K562 (cell line): Measurements from ENCODE around the gene MDC1. TPM values are rescaled to one million over a fixed set of nuclear protein-coding genes. Genes with fewer than 3 reads are reported as not detected.

Source experiments
- ARID1B ChIP-seq: fragments of 450-650 bp; IDR thresholded peaks from 2 replicates; pipeline ENCODE4 v1.6.1; 2016; ENCODE audit warnings: antibody characterized with exemption, mild to moderate bottlenecking, inconsistent platforms
- CBX3 ChIP-seq, 2 experiments: IDR thresholded peaks; 1 replicate in 1 of 2; 2 replicates in 1 of 2; pipeline ENCODE4 v1.6.1; 2012; ENCODE audit warnings: inconsistent platforms in 2 of 2, low read length in 2 of 2, borderline replicate concordance in 1 of 2, control low read depth in 1 of 2
- FOXJ3 ChIP-seq: sonication (generic); formaldehyde crosslinking; IDR thresholded peaks from 2 replicates; pipeline ENCODE4 v1.4.0; 2020; ENCODE audit warnings: mild to moderate bottlenecking, missing genetic modification reagents
- HDGF ChIP-seq: fragments of 450-650 bp; IDR thresholded peaks from 2 replicates; pipeline ENCODE4 v1.6.1; 2016
- NFRKB ChIP-seq: fragments of 450-650 bp; IDR thresholded peaks from 2 replicates; pipeline ENCODE4 v1.6.1; 2016; ENCODE audit warnings: low read depth
- NR2C1 ChIP-seq, 2 experiments: fragments of 450-650 bp; IDR thresholded peaks; 2 replicates each; pipeline ENCODE4 v1.6.1; 2017; ENCODE audit warnings: mild to moderate bottlenecking in 2 of 2, antibody characterized with exemption in 1 of 2, inconsistent platforms in 1 of 2, missing compliant biosample characterization in 1 of 2, missing genetic modification characterization in 1 of 2
- RFX5 ChIP-seq: IDR thresholded peaks from 2 replicates; pipeline ENCODE4 v1.6.1; 2011; ENCODE audit warnings: low read depth, mild to moderate bottlenecking, improper control_type of control experiment, low read length
- STAT5B ChIP-seq: fragments of 250-450 bp; sonication (Bioruptor Pico); IDR thresholded peaks from 2 replicates; pipeline ENCODE4 v1.8.0; 2021; ENCODE audit warnings: mild to moderate bottlenecking, inconsistent platforms
- ZNF668 ChIP-seq: fragments of 250-450 bp; sonication (Bioruptor Pico); IDR thresholded peaks from 2 replicates; pipeline ENCODE4 v1.8.0; 2022; ENCODE audit warnings: mild to moderate bottlenecking, inconsistent platforms
- polyA plus RNA-seq, 8 experiments: library from polyadenylated mRNA; depleted of rRNA in 4 of 8; stranded (reverse) in 5 of 8; unstranded in 3 of 8; fragments of >200 nt; fragmentation: Nextera tagmentation in 2 of 8; fragmentation: Illumina TruSeq in 1 of 8; extraction: Ambion mirVana in 2 of 8; extraction: Trizol in 1 of 8; gene quantifications; 2 replicates each; pipeline versions ENCODE4 v1.2.1 to v1.2.3, GENCODE V29; 2011 to 2014; ENCODE audit warnings: inconsistent platforms in 1 of 8, missing spikeins in 1 of 8
- total RNA-seq, 7 experiments: library from RNA; depleted of rRNA in 6 of 7; stranded (reverse); fragments of >200 nt in 6 of 7; fragmentation: Illumina TruSeq in 2 of 7; extraction: Trizol in 2 of 7; gene quantifications; 2 replicates each; pipeline versions ENCODE4 v1.2.1 to v1.2.3, GENCODE V29; 2011 to 2021; ENCODE audit warnings: low replicate concordance in 1 of 7
- TF ChIP-seq, protein P1 (sequence below): fragments of 250-450 bp; sonication (Bioruptor Pico); IDR thresholded peaks from 2 replicates; pipeline ENCODE4 v1.4.0; 2020; ENCODE audit warnings: mild to moderate bottlenecking, moderate library complexity, borderline replicate concordance
- TF ChIP-seq, protein P2 (sequence below): fragments of 450-650 bp; IDR thresholded peaks from 2 replicates; pipeline ENCODE4 v1.6.1; 2017; ENCODE audit warnings: antibody characterized with exemption, mild to moderate bottlenecking
- TF ChIP-seq, protein P3 (sequence below): IDR thresholded peaks from 2 replicates; pipeline ENCODE4 v1.6.1; 2011; ENCODE audit warnings: borderline replicate concordance, low read depth, mild to moderate bottlenecking, moderate library complexity, low read length; ENCODE audit not compliant: insufficient read depth, poor library complexity, severe bottlenecking

The MDC1 gene
- total and polyA plus RNA-seq, 9 of the 15 experiments (the other 6 are each of a cell fraction or from before 2014, with no cell fraction given), result 8.2 to 114 (median 20.0) TPM

DNA sequence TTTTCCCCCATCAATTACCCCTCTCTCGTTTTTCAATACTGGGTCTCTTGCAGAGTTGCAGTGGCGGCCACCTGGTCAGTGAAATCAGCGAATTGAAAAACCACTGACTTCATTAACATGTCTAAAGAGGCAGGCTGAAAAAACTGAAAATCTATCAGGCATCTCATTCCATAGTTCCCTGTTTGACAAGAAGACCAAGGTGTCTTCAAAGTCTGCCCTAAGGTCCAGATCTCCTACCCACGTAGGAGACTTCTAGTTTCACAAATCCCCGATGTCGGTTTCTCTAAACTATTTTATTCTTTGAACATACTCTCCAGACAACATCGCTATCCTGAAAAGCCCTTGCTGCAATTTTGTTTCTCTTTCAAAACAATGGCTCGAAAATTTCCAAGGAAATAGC is 2.3 kb upstream of the MDC1 start (continued):
- no peak for TF ChIP-seq FOXJ3 (CRISPR knock-in tag)
- TF ChIP-seq CBX3 (IDR thresholded peaks at IDR 0.05; ENCODE audit: borderline replicate concordance in 1 of 2, low read length in 2 of 2), result no peak
- TF ChIP-seq ARID1B, result 0 out of 2 replicates have a peak, but pooled peaks have one; percentile 11
- TF ChIP-seq RFX5, result 0 out of 2 replicates have a peak, but pooled peaks have one; percentile 20
- 0 out of 2 replicates have a peak, but pooled peaks have one; percentile 1 for TF ChIP-seq HDGF
- TF ChIP-seq, protein P1, sequence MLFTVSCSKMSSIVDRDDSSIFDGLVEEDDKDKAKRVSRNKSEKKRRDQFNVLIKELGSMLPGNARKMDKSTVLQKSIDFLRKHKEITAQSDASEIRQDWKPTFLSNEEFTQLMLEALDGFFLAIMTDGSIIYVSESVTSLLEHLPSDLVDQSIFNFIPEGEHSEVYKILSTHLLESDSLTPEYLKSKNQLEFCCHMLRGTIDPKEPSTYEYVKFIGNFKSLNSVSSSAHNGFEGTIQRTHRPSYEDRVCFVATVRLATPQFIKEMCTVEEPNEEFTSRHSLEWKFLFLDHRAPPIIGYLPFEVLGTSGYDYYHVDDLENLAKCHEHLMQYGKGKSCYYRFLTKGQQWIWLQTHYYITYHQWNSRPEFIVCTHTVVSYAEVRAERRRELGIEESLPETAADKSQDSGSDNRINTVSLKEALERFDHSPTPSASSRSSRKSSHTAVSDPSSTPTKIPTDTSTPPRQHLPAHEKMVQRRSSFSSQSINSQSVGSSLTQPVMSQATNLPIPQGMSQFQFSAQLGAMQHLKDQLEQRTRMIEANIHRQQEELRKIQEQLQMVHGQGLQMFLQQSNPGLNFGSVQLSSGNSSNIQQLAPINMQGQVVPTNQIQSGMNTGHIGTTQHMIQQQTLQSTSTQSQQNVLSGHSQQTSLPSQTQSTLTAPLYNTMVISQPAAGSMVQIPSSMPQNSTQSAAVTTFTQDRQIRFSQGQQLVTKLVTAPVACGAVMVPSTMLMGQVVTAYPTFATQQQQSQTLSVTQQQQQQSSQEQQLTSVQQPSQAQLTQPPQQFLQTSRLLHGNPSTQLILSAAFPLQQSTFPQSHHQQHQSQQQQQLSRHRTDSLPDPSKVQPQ (CRISPR knock-in tag), result peak; percentile 54; the same call in 1 of the 2 replicates
- TF ChIP-seq, protein P2, sequence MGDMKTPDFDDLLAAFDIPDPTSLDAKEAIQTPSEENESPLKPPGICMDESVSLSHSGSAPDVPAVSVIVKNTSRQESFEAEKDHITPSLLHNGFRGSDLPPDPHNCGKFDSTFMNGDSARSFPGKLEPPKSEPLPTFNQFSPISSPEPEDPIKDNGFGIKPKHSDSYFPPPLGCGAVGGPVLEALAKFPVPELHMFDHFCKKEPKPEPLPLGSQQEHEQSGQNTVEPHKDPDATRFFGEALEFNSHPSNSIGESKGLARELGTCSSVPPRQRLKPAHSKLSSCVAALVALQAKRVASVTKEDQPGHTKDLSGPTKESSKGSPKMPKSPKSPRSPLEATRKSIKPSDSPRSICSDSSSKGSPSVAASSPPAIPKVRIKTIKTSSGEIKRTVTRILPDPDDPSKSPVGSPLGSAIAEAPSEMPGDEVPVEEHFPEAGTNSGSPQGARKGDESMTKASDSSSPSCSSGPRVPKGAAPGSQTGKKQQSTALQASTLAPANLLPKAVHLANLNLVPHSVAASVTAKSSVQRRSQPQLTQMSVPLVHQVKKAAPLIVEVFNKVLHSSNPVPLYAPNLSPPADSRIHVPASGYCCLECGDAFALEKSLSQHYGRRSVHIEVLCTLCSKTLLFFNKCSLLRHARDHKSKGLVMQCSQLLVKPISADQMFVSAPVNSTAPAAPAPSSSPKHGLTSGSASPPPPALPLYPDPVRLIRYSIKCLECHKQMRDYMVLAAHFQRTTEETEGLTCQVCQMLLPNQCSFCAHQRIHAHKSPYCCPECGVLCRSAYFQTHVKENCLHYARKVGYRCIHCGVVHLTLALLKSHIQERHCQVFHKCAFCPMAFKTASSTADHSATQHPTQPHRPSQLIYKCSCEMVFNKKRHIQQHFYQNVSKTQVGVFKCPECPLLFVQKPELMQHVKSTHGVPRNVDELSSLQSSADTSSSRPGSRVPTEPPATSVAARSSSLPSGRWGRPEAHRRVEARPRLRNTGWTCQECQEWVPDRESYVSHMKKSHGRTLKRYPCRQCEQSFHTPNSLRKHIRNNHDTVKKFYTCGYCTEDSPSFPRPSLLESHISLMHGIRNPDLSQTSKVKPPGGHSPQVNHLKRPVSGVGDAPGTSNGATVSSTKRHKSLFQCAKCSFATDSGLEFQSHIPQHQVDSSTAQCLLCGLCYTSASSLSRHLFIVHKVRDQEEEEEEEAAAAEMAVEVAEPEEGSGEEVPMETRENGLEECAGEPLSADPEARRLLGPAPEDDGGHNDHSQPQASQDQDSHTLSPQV, result peak; percentile 56; the same call in 1 of the 2 replicates
- TF ChIP-seq, protein P3, sequence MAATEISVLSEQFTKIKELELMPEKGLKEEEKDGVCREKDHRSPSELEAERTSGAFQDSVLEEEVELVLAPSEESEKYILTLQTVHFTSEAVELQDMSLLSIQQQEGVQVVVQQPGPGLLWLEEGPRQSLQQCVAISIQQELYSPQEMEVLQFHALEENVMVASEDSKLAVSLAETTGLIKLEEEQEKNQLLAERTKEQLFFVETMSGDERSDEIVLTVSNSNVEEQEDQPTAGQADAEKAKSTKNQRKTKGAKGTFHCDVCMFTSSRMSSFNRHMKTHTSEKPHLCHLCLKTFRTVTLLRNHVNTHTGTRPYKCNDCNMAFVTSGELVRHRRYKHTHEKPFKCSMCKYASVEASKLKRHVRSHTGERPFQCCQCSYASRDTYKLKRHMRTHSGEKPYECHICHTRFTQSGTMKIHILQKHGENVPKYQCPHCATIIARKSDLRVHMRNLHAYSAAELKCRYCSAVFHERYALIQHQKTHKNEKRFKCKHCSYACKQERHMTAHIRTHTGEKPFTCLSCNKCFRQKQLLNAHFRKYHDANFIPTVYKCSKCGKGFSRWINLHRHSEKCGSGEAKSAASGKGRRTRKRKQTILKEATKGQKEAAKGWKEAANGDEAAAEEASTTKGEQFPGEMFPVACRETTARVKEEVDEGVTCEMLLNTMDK, result no peak
- no peak for TF ChIP-seq NR2C1 (IDR thresholded peaks at IDR 0.05)
- no peak for TF ChIP-seq NR2C1 (tag; IDR thresholded peaks at IDR 0.05)
- no peak for TF ChIP-seq STAT5B (CRISPR knock-in tag)
- no peak for TF ChIP-seq ZNF668 (CRISPR knock-in tag)
- 0 out of 2 replicates have a peak, but pooled peaks have one; percentile 18 for TF ChIP-seq NFRKB
